ENCODE data around the gene RNF169.

The RNF169 gene

DNA sequence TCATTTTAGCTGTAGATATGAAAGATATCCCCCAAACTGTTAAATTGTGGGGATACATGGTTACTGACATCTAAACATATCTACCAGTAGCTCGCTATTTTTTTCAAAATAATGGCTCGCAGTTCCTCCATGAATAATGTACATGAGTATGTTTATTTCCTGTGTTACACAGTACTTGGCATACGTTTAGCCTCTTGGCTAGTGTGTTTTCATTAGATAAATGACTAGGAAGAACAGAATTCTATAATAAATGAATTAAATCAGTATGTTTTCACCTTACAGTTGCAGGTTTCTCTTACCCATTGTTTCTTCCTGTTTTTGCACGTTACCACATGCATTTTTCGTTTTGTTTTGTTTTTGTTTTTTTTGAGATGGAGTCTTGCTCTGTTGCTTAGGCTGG is 21.8 kb downstream of the RNF169 start:
- DNase-seq (ENCODE audit: low spot score), result no peak

GRCh38 chr11:74771139-74771538 is 22.5 kb downstream of the RNF169 start:
- no peak for DNase-seq (ENCODE audit: low spot score)

DNA sequence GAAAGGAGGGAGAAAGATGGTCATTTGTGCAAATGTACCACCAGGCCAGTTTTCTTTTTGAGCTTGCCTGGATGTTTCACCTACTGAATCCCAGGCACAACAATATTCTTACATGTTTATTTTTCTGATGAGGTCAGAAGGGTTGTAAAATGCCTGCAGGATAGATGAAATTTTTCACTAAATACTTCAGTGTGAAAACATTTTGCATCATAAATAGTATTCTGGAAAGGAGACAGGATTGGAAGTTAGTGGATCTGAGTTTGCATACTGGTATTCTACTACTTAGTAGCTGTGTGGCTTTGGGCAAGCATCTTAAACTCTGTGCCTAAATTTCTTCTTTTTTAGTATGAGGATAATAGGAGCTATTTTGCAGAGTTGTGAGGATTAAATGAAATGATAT is 24.8 kb downstream of the RNF169 start:
- DNase-seq (ENCODE audit: low spot score), result no peak

- DNase-seq (ENCODE audit: low spot score), result no peak
Observed at GRCh38 chr11:74775762-74776161, 27.1 kb downstream of the RNF169 start.

- no peak for DNase-seq (ENCODE audit: low spot score)
Observed at GRCh38 chr11:74776546-74776945, 27.9 kb downstream of the RNF169 start.

DNA sequence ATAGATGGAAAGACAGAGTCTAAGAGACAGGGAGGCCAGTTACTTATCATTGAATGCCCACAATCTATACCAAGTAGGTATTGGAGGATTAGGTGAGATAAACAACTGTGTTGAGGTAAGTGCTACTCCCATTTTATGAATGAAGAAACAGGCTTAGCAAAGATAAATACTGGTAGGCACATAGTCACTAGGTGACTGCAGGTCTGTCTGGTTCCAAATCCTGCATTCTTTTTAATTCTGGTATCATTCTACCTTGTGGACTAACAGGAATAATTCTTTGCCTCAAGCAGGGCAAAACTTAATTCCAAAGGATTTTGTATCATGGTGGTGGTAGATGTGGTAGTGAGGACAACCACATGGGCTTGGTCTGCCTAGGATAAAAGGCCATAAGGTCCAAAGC is 28.4 kb downstream of the RNF169 start:
- no peak for DNase-seq (ENCODE audit: low spot score)

GRCh38 chr11:74777877-74778276 is 29.2 kb downstream of the RNF169 start:
- DNase-seq (ENCODE audit: low spot score), result no peak

DNA sequence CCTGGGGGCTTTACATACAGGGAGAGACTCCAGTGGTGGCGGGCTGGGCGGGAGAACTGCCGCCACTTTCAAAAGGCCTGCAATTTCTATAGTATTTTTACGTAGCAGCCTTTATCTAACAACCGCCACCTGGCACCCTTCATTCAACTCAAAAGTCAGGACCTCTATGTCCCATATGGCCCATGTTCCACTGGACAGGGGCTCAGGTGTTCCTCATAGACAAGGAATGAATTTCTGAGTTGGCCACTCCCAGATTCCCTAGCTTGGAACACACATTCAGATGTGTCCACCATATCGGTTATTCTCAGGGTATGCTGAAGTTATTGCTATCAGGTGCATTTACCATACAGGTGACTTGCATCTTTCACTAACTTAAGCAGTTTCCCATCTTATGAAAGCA is 29.9 kb downstream of the RNF169 start:
- DNase-seq (ENCODE audit: low spot score), result no peak

- DNase-seq (ENCODE audit: low spot score), result no peak
Observed at GRCh38 chr11:74780248-74781005, 31.8 kb downstream of the RNF169 start.

DNA sequence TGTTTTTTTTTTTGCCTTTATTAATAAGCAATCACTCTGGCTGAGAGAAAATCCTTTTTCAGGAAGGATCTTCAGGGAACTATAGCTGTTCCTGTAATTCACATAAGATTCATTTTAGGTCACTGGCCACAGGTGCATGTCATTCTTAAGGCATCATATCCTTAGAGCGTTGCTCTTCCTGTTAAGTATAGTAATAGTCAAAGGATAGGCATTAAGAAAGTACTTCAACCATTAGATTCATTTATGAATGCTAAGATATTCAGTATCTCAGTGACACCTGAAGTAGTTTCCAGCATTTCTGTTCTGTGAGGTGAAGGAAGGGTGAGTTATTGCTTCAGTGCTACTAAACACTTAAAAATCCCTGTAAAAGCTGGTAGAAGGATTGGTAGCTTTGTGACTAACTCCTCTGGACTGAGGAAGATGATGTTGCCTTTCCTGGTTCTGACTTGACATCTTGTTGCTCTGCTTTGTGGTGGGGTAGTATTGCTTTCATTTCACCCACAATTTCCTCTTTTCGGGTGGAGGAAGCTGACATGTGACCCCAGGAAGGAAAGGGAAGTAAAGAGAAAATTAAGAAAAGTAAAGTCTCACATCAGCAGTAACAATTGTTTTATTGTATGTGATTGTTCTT is 34.7 kb downstream of the RNF169 start:
- DNase-seq (ENCODE audit: low spot score), result no peak

- no peak for DNase-seq (ENCODE audit: low spot score)
Observed at GRCh38 chr11:74784234-74784633, 35.6 kb downstream of the RNF169 start.

DNA sequence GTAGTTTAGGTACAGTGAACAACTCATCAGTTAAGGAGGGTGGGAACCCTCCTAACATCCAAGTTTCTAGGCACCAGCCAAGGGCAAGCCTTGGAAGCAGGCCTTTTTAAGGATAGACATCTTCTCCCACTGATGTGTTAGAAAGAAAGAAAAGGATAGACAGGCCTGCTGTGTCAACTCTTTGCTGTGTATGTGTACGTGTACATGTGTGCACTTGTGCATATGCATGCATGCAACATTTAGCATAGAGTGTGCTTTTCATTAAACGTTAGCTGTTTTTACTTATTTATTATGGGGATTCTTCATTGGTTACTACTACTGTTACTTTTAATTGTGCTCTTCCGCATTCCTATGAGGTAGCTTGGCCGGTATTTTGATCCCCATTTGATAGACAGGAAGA is 36.1 kb downstream of the RNF169 start:
- DNase-seq (ENCODE audit: low spot score), result no peak

GRCh38 chr11:74786574-74786973 is 37.9 kb downstream of the RNF169 start:
- no peak for DNase-seq (ENCODE audit: low spot score)

DNA sequence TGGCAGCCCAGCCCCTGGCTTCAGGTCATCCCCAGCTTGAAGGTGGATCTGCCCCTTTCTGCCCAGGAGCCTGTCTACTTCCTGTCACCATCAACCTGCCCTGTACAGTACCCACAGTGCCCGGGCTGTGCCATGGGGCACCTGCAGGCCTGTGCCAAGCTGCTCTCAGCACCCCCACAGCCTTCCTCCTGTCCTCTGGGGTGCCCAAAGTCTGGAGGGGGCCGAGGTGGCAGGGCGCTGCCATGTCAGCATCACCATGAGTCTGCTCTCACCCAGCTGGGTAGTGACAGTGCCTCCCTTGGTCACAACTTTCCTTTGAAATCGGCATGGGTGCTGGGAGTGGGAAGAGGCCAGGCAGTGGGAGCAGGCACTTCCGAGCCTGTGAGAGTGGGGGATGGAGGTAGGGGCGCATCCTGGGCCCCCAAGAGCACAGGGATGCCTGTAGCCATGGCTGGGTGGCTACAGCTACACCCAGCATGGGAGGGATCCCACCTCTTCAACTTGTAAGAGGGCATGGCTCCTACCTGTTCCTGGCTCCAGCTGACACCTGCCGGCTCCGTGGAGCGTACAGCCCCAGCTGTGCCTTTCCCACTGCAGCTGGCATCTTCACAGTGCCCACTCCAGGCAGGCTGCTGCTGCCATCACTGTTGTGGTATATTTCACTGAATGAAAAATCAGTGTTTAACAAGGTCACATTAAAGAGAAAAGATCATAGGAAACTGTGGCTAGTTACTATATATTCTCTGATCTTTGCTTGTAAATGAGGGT is 42.9 kb downstream of the RNF169 start:
- no peak for DNase-seq (ENCODE audit: low spot score)

- no peak for DNase-seq (ENCODE audit: low spot score)
Observed at GRCh38 chr11:74806267-74806666, 57.6 kb downstream of the RNF169 start.

GRCh38 chr11:74809801-74810200 is 61.2 kb downstream of the RNF169 start:
- DNase-seq (ENCODE audit: low spot score), result no peak

GRCh38 chr11:74815966-74816365 is 67.3 kb downstream of the RNF169 start:
- DNase-seq (ENCODE audit: low spot score), result no peak

- DNase-seq (ENCODE audit: low spot score), result no peak
Observed at GRCh38 chr11:74816664-74817063, 68.0 kb downstream of the RNF169 start.

DNA sequence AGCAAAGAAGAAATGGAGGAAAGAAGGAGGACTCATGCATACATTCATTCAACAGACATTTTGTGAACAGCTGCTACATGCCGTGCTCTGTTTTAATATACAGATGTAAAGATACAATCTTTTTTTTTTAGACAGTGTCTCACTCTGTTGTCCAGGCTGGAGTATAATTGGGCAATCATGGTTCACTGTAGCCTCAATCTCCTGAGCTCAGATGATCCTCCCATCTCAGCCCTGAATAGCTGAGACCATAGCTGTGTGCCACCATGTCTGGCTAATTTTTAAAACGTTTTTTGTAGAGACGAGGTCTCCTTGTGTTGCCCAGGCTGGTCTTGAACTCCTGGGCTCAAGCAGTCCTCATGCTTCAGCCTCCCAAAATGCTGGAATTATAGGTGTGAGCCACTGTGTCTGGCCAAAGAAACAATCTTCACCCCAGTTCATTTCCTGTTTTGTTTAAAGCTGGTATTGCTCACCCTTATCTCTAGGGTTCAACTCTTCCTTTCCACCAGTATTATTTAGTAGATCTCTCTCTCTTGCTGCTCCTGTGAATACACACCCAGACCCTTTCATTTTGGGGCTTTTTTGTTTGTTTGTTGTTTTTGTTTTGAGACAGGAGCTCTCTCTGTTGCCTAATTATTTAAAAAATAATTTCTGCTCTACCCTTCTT is 69.8 kb downstream of the RNF169 start:
- no peak for DNase-seq (ENCODE audit: low spot score)

DNA sequence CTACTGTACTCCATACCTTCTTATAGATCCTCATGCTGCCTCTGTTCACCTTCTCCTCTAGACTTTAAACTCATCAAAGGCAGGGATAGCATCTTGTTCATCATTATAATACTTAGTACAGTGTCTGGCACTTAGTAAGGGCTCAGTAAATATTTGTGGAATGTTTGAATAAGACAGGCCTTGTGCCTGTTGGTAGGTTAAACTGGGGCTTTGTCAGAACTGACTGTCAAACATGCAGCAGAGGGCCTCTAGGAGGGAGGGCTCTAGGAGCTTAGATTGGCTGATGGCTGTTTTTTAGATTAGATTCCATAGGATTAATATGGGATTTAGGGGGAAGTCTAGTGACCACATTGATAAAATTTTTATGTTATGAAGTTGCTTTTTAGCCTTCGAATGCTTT is 70.8 kb downstream of the RNF169 start:
- no peak for DNase-seq (ENCODE audit: low spot score)

- no peak for DNase-seq (ENCODE audit: low spot score)
Observed at GRCh38 chr11:74820763-74821162, 72.1 kb downstream of the RNF169 start.

- DNase-seq (ENCODE audit: low spot score), result no peak
Observed at GRCh38 chr11:74822170-74822569, 73.5 kb downstream of the RNF169 start.
